Astrocyte (in vitro differentiated cells and primary cell): Measurements from ENCODE around the gene TBCB. TPM values are rescaled to one million over a fixed set of nuclear protein-coding genes. Genes with fewer than 3 reads are reported as not detected.

Experiments used
- DNase-seq: peaks from one replicate; pipeline ENCODE4 v3.0.0-alpha.2; 2010; ENCODE audit warnings: low read depth
- FAIRE-seq: peaks from 2 replicates; lab custom pipeline; 2011; peaks lifted over from hg19 to GRCh38; lab: Jason Lieb, UNC
- H2AFZ ChIP-seq: 2 replicates; pipeline ENCODE4 v1.6.0; 2012; ENCODE audit warnings: low read depth, low read length, inconsistent platforms
- H3K27ac ChIP-seq: 2 replicates; pipeline ENCODE4 v1.5.1; 2011; ENCODE audit warnings: low read depth, low read length, inconsistent platforms
- H3K27me3 ChIP-seq: 2 replicates; pipeline ENCODE4 v1.6.0; 2011; ENCODE audit warnings: low read length, inconsistent platforms; ENCODE audit not compliant: insufficient read depth
- H3K36me3 ChIP-seq: 2 replicates; pipeline ENCODE4 v1.5.1; 2011; ENCODE audit warnings: low read length, inconsistent platforms; ENCODE audit not compliant: insufficient read depth
- H3K4me1 ChIP-seq: 2 replicates; pipeline ENCODE4 v1.5.1; 2011; ENCODE audit warnings: low read length, inconsistent platforms; ENCODE audit not compliant: insufficient read depth
- H3K4me2 ChIP-seq: 2 replicates; pipeline ENCODE4 v1.6.0; 2012; ENCODE audit warnings: low read length, inconsistent platforms
- H3K4me3 ChIP-seq: 2 replicates; pipeline ENCODE4 v1.5.1; 2011; ENCODE audit warnings: low read depth, mild to moderate bottlenecking, low read length, inconsistent platforms; ENCODE audit not compliant: insufficient read depth
- H3K79me2 ChIP-seq: 2 replicates; pipeline ENCODE4 v1.6.0; 2012; ENCODE audit warnings: mild to moderate bottlenecking, low read length, inconsistent platforms; ENCODE audit not compliant: insufficient read depth
- H3K9ac ChIP-seq: 2 replicates; pipeline ENCODE4 v1.6.0; 2012; ENCODE audit warnings: mild to moderate bottlenecking, low read length, inconsistent platforms
- H3K9me3 ChIP-seq: 2 replicates; pipeline ENCODE4 v1.5.1; 2012; ENCODE audit warnings: low read depth, mild to moderate bottlenecking, low read length, inconsistent platforms; ENCODE audit not compliant: insufficient read depth
- H4K20me1 ChIP-seq: 2 replicates; pipeline ENCODE4 v1.6.0; 2012; ENCODE audit warnings: low read length, inconsistent platforms; ENCODE audit not compliant: insufficient read depth
- H3K27ac Mint-ChIP-seq: one replicate; pipeline ENCODE4 v1.8.0; 2021; ENCODE audit warnings: mild to moderate bottlenecking, mixed read lengths; ENCODE audit not compliant: unreplicated experiment
- H3K27me3 Mint-ChIP-seq: one replicate; pipeline ENCODE4 v1.8.0; 2021; ENCODE audit warnings: low read depth, mixed read lengths; ENCODE audit not compliant: unreplicated experiment
- H3K36me3 Mint-ChIP-seq: one replicate; pipeline ENCODE4 v1.8.0; 2021; ENCODE audit warnings: low read depth, mixed read lengths; ENCODE audit not compliant: unreplicated experiment
- H3K4me1 Mint-ChIP-seq: one replicate; pipeline ENCODE4 v1.8.0; 2021; ENCODE audit warnings: low read depth, mixed read lengths; ENCODE audit not compliant: unreplicated experiment
- H3K4me3 Mint-ChIP-seq: one replicate; pipeline ENCODE4 v1.8.0; 2021; ENCODE audit warnings: mild to moderate bottlenecking, moderate library complexity, mixed read lengths; ENCODE audit not compliant: unreplicated experiment
- H3K9me3 Mint-ChIP-seq: one replicate; pipeline ENCODE4 v1.8.0; 2021; ENCODE audit warnings: mild to moderate bottlenecking, mixed read lengths; ENCODE audit not compliant: unreplicated experiment
- EZH2 ChIP-seq: IDR thresholded peaks from 2 replicates; pipeline ENCODE4 v1.6.1; 2012; ENCODE audit warnings: mild to moderate bottlenecking, low read length, inconsistent platforms; ENCODE audit not compliant: insufficient read depth
- total RNA-seq: library from RNA; stranded (reverse); gene quantifications from 2 replicates; pipeline ENCODE4 v1.2.1, GENCODE V29; 2021
- TF ChIP-seq, protein P1 (sequence below): IDR thresholded peaks from 2 replicates; pipeline ENCODE4 v1.5.1; 2011; ENCODE audit warnings: low read depth, mild to moderate bottlenecking, inconsistent platforms, low read length, moderate library complexity; ENCODE audit not compliant: insufficient read depth

TBCB gene
- total RNA-seq, 1 donor from 2014 or later: 244 TPM

DNA sequence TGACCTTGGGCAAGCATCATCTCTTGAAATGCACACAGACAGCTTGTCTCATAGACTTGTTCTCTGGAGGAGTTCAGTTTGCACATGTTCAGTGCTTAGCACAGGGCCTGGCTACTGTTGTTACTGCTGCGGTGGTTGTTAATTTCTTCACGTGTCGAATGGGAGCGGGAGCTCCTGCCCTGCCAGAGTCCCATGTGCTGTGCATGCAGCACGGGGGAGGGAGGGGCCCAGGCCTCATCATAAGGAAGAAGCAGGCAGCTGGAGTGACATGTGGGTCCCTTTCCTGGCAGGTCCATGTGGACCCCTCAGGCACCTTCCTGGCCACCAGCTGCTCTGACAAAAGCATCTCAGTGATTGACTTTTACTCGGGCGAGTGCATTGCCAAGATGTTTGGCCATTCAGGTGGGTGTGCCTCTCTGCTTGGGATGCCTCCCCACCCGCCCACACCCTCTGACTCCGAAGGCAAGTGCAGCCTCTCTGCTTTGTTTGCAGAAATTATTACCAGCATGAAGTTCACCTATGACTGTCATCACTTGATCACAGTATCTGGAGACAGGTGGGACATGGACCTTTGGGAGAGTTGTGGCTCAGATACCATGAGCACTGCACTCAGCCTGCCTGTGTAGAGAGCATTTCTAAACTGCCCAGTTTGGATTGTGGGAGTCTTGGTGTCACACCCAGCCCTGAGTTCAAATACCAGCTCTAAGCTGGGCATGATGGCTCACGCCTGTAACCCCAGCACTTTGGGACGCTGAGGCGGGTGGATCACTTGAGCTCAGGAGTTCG lies 24.2 kb upstream of the TBCB start:
- H4K20me1 ChIP-seq: no peaks in the 10 kb centered on the region
- FAIRE-seq (no peak), DNase-seq (no peak)
- H3K27me3 Mint-ChIP-seq: peaks cover 3% of the 10 kb centered on the region
- peaks cover 6% of the 10 kb centered on the region for H3K36me3 Mint-ChIP-seq
- H3K4me3 Mint-ChIP-seq: no peak overlapping the region
- H3K9ac ChIP-seq: no peak overlapping the region
- H3K9me3 Mint-ChIP-seq: no peaks in the 10 kb centered on the region
- H3K4me1 ChIP-seq: no peaks in the 10 kb centered on the region
- H3K27ac ChIP-seq: no peak overlapping the region
- no peaks in the 10 kb centered on the region for H3K9me3 ChIP-seq
- no peaks in the 10 kb centered on the region for H3K4me1 Mint-ChIP-seq
- no peak overlapping the region for H3K4me3 ChIP-seq
- no peak overlapping the region for H3K27ac Mint-ChIP-seq
- TF ChIP-seq EZH2: no peak
- TF ChIP-seq, protein P1, sequence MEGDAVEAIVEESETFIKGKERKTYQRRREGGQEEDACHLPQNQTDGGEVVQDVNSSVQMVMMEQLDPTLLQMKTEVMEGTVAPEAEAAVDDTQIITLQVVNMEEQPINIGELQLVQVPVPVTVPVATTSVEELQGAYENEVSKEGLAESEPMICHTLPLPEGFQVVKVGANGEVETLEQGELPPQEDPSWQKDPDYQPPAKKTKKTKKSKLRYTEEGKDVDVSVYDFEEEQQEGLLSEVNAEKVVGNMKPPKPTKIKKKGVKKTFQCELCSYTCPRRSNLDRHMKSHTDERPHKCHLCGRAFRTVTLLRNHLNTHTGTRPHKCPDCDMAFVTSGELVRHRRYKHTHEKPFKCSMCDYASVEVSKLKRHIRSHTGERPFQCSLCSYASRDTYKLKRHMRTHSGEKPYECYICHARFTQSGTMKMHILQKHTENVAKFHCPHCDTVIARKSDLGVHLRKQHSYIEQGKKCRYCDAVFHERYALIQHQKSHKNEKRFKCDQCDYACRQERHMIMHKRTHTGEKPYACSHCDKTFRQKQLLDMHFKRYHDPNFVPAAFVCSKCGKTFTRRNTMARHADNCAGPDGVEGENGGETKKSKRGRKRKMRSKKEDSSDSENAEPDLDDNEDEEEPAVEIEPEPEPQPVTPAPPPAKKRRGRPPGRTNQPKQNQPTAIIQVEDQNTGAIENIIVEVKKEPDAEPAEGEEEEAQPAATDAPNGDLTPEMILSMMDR: no peak
- H3K79me2 ChIP-seq: no peaks in the 10 kb centered on the region
- H2AFZ ChIP-seq: no peak overlapping the region
- H3K36me3 ChIP-seq: peaks cover 5% of the 10 kb centered on the region
- H3K27me3 ChIP-seq: no peaks in the 10 kb centered on the region
- no peak overlapping the region for H3K4me2 ChIP-seq

DNA sequence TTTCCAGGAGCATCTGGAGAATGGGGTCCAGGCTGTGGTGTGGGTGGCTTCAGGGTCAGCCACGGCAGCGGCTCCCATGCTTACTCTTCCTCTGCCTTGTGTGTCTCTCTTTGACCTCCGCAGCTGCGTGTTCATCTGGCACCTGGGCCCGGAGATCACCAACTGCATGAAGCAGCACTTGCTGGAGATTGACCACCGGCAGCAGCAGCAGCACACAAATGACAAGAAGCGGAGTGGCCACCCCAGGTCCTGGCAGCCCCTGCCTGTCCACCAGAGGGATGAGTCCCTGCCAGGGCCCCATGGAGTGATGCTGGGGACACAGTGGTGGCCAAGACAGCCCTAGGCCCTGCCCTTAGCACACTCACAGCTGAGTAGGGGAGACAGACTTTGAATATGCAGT lies 22.7 kb upstream of the TBCB start:
- Mint-ChIP-seq H3K9me3 (no peaks in the 10 kb centered on the region), H3K4me3 (no peak overlapping the region), H3K36me3 (peaks cover 5% of the 10 kb centered on the region), H3K27ac (no peak overlapping the region), H3K27me3 (peaks cover 7% of the 10 kb centered on the region), H3K4me1 (no peaks in the 10 kb centered on the region)
- Histone ChIP-seq H3K79me2 (no peaks in the 10 kb centered on the region), H3K36me3 (peaks cover 5% of the 10 kb centered on the region), H3K9ac (no peak overlapping the region), H4K20me1 (no peaks in the 10 kb centered on the region), H3K4me1 (no peaks in the 10 kb centered on the region), H3K4me3 (no peak overlapping the region), H3K4me2 (no peak overlapping the region), H3K27me3 (no peaks in the 10 kb centered on the region), H3K27ac (no peak overlapping the region), H3K9me3 (no peaks in the 10 kb centered on the region), H2AFZ (no peak overlapping the region)
- FAIRE-seq: no peak
- no peak for TF ChIP-seq EZH2
- TF ChIP-seq, protein P1: no peak
- no peak for DNase-seq

DNA sequence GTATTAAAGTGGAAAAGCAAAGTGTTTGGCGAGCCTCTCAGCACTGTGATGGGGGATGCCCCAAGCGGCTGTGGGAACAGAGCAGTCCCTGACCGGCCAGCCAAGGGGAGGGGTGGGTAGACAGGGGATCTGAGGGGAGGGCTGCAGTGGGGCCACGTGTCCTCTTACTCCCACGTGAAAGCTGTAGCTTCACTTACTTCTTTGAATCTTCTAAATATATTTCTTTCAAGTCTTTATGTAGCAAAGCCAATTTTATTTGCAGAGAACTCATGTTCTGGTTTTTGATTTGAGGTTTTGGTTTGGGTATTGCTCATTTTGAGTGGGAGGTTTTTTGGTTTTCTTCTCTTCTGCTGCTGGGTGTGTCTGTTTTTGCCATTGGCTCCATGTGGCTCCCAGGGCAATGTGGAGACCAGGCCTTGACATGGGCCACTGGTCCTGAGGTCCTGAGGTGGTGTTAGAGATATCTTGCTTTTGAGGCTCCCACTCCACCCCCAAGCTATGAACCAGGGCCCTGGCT lies 22.1 kb upstream of the TBCB start:
- Histone ChIP-seq H4K20me1 (no peaks in the 10 kb centered on the region), H3K4me3 (no peak overlapping the region), H3K27me3 (no peaks in the 10 kb centered on the region), H3K4me1 (no peaks in the 10 kb centered on the region), H3K36me3 (peaks cover 5% of the 10 kb centered on the region), H3K27ac (no peak overlapping the region), H3K79me2 (no peaks in the 10 kb centered on the region), H3K9ac (no peak overlapping the region), H2AFZ (no peak overlapping the region), H3K4me2 (no peak overlapping the region), H3K9me3 (no peaks in the 10 kb centered on the region)
- no peak for FAIRE-seq
- Mint-ChIP-seq H3K27me3 (peaks cover 7% of the 10 kb centered on the region), H3K27ac (no peak overlapping the region), H3K4me1 (no peaks in the 10 kb centered on the region), H3K36me3 (peaks cover 4% of the 10 kb centered on the region), H3K4me3 (no peak overlapping the region), H3K9me3 (no peaks in the 10 kb centered on the region)
- no peak for DNase-seq
- TF ChIP-seq EZH2: no peak
- TF ChIP-seq, protein P1: no peak
